Fibroblast of lung (primary cell): ENCODE results near the gene CROCC.

Source experiments
- EZH2 ChIP-seq: IDR thresholded peaks from 2 replicates; pipeline ENCODE4 v1.5.1; 2012; ENCODE audit warnings: low read length, control low read depth, mild to moderate bottlenecking; ENCODE audit errors: missing control alignments
- TF ChIP-seq, protein P1 (sequence below), 2 donors: IDR thresholded peaks in 1 of 2; conservative IDR thresholded peaks in 1 of 2; 1 replicate in 1 of 2; 2 replicates in 1 of 2; pipeline ENCODE4 v1.5.1; 2011 to 2012; ENCODE audit warnings: low read length in 2 of 2, control low read depth in 1 of 2, inconsistent platforms in 1 of 2, low read depth in 1 of 2, mild to moderate bottlenecking in 1 of 2

GRCh38 chr1:17004466-17005364, 83.0 kb downstream of the CROCC start:
- no peak for TF ChIP-seq EZH2
- TF ChIP-seq, protein P1, sequence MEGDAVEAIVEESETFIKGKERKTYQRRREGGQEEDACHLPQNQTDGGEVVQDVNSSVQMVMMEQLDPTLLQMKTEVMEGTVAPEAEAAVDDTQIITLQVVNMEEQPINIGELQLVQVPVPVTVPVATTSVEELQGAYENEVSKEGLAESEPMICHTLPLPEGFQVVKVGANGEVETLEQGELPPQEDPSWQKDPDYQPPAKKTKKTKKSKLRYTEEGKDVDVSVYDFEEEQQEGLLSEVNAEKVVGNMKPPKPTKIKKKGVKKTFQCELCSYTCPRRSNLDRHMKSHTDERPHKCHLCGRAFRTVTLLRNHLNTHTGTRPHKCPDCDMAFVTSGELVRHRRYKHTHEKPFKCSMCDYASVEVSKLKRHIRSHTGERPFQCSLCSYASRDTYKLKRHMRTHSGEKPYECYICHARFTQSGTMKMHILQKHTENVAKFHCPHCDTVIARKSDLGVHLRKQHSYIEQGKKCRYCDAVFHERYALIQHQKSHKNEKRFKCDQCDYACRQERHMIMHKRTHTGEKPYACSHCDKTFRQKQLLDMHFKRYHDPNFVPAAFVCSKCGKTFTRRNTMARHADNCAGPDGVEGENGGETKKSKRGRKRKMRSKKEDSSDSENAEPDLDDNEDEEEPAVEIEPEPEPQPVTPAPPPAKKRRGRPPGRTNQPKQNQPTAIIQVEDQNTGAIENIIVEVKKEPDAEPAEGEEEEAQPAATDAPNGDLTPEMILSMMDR (conservative IDR thresholded peaks at IDR 0.05 in 1 of 2, IDR thresholded peaks at IDR 0.05 in 1 of 2; ENCODE audit: low read depth in 1 of 2, low read length in 2 of 2), result no peak
